ENCODE measurements around the gene OPRM1. TPM values are rescaled to one million over a fixed set of nuclear protein-coding genes. Genes with fewer than 3 reads are reported as not detected.

Gene OPRM1
- total RNA-seq, 4 donors from 2014 or later = not detected

GRCh38 chr6:154157706-154158105, 118.7 kb downstream of the OPRM1 start:
- ATAC-seq (ENCODE audit: low FRiP score) (no peak), DNase-seq (ENCODE audit: low spot score) (no peak)

GRCh38 chr6:154159126-154159525, 120.1 kb downstream of the OPRM1 start:
- DNase-seq (ENCODE audit: low spot score) = no peak
- ATAC-seq (ENCODE audit: low FRiP score) = no peak
- TF ChIP-seq CTCF (IDR thresholded peaks at IDR 0.05) = no peak

More at GRCh38 chr6:154157706-154158105, 118.7 kb downstream of the OPRM1 start:
- no peak for TF ChIP-seq CTCF (IDR thresholded peaks at IDR 0.05)

- no peak for DNase-seq (ENCODE audit: low spot score)
- TF ChIP-seq CTCF (IDR thresholded peaks at IDR 0.05) = no peak
- ATAC-seq (ENCODE audit: low FRiP score) = no peak
Observed at GRCh38 chr6:154161689-154162088, 122.6 kb downstream of the OPRM1 start.

GRCh38 chr6:154164397-154164796, 125.4 kb downstream of the OPRM1 start:
- DNase-seq (ENCODE audit: low spot score) (no peak), ATAC-seq (ENCODE audit: low FRiP score) (peak; percentile 89)
- TF ChIP-seq CTCF (IDR thresholded peaks at IDR 0.05) = no peak

- ATAC-seq (ENCODE audit: low FRiP score) = no peak
- no peak for DNase-seq (ENCODE audit: low spot score)
- no peak for TF ChIP-seq CTCF (IDR thresholded peaks at IDR 0.05)
Observed at GRCh38 chr6:154165478-154165877, 126.4 kb downstream of the OPRM1 start.

- TF ChIP-seq CTCF (IDR thresholded peaks at IDR 0.05) = no peak
- DNase-seq (ENCODE audit: low spot score) (no peak), ATAC-seq (ENCODE audit: low FRiP score) (no peak)
Observed at GRCh38 chr6:154166140-154166539, 127.1 kb downstream of the OPRM1 start.

GRCh38 chr6:154167126-154167525, 128.1 kb downstream of the OPRM1 start:
- TF ChIP-seq CTCF (IDR thresholded peaks at IDR 0.05) = no peak
- ATAC-seq (ENCODE audit: low FRiP score) (no peak), DNase-seq (ENCODE audit: low spot score) (no peak)
